Endothelial cell of umbilical vein (primary cell): ENCODE data around the gene TFDP2. TPM values are rescaled to one million over a fixed set of nuclear protein-coding genes. Genes with fewer than 3 reads are reported as not detected.

Source experiments
- BruUV-seq: library from RNA; stranded (reverse); fragments of 400-500 nt; replicated peaks from 2 replicates; lab custom pipeline; 2021; lab: Mats Ljungman, UMichigan
- CTCF ChIA-PET: fragments of 300-600, 350-600 bp; sonication (Branson Sonifier 250); formaldehyde crosslinking; loops from one replicate; lab custom pipeline; 2021; ENCODE audit warnings: antibody characterized with exemption, inconsistent platforms; lab: Charles Lee
- POLR2A ChIA-PET: fragments of 300-600, 350-600 bp; sonication (Branson Sonifier 250); formaldehyde crosslinking; loops from one replicate; lab custom pipeline; 2021; ENCODE audit warnings: antibody characterized with exemption, inconsistent platforms; lab: Charles Lee
- DNase-seq: peaks from one replicate; pipeline ENCODE4 v3.0.0-alpha.2; 2011; ENCODE audit warnings: low read depth, low spot score
- FAIRE-seq: peaks from 2 replicates; lab custom pipeline; 2011; peaks lifted over from hg19 to GRCh38; lab: Jason Lieb, UNC
- H2AFZ ChIP-seq: 2 replicates; pipeline ENCODE4 v1.6.0; 2012; ENCODE audit warnings: low read depth, low read length, control low read depth, inconsistent platforms
- H3K27ac ChIP-seq: 2 replicates; pipeline ENCODE4 v1.5.1; 2011; ENCODE audit warnings: low read depth, mild to moderate bottlenecking, control low read depth, low read length, moderate library complexity; ENCODE audit not compliant: insufficient read depth
- H3K27me3 ChIP-seq, 2 experiments: 2 replicates each; pipeline versions ENCODE4 v1.6.0 to v1.6.1; 2011; ENCODE audit warnings: low read length in 2 of 2, mixed read lengths in 1 of 2; ENCODE audit not compliant: control insufficient read depth in 2 of 2, insufficient read depth in 2 of 2
- H3K36me3 ChIP-seq, 2 experiments: 2 replicates in 1 of 2; 3 replicates in 1 of 2; pipeline ENCODE4 v1.5.1; 2011; ENCODE audit warnings: low read length in 2 of 2, mild to moderate bottlenecking in 1 of 2, moderate library complexity in 1 of 2; ENCODE audit not compliant: control insufficient read depth in 2 of 2, insufficient read depth in 2 of 2; ENCODE audit errors: extremely low read depth in 1 of 2
- H3K4me1 ChIP-seq: 3 replicates; pipeline ENCODE4 v1.5.1; 2011; ENCODE audit warnings: mild to moderate bottlenecking, low read length; ENCODE audit not compliant: control insufficient read depth, insufficient read depth; ENCODE audit errors: extremely low read depth
- H3K4me2 ChIP-seq: 2 replicates; pipeline ENCODE4 v1.6.1; 2011; ENCODE audit warnings: low read length, control low read depth, mixed read lengths; ENCODE audit not compliant: insufficient read depth
- H3K4me3 ChIP-seq, 3 experiments: fragments of 200-600 bp in 1 of 3; sonication (generic), shearing (Covaris generic) in 1 of 3; replicated peaks in 1 of 3; 2 replicates each; pipeline ENCODE4 v1.5.1; 2011 to 2016; ENCODE audit warnings: control low read depth in 3 of 3, low read length in 3 of 3, mild to moderate bottlenecking in 2 of 3, inconsistent platforms in 1 of 3, low read depth in 1 of 3, moderate library complexity in 1 of 3; ENCODE audit not compliant: insufficient read depth in 1 of 3
- H3K79me2 ChIP-seq: 2 replicates; pipeline ENCODE4 v1.6.0; 2012; ENCODE audit warnings: low read length, inconsistent platforms; ENCODE audit not compliant: control insufficient read depth, insufficient read depth
- H3K9ac ChIP-seq: replicated peaks from 2 replicates; pipeline ENCODE3; 2011; ENCODE audit warnings: low read length, control low read depth; ENCODE audit not compliant: insufficient read depth; ENCODE audit errors: extremely low read depth
- H3K9me1 ChIP-seq: replicated peaks from 3 replicates; pipeline ENCODE4 v1.6.0; 2011; ENCODE audit warnings: mild to moderate bottlenecking, low read length; ENCODE audit not compliant: control insufficient read depth, insufficient read depth; ENCODE audit errors: extremely low read depth
- H3K9me3 ChIP-seq: replicated peaks from 2 replicates; pipeline ENCODE4 v1.5.1; 2012; ENCODE audit warnings: low read length, inconsistent platforms; ENCODE audit not compliant: control insufficient read depth, insufficient read depth
- H4K20me1 ChIP-seq: replicated peaks from 2 replicates; pipeline ENCODE3; 2011; ENCODE audit warnings: mild to moderate bottlenecking, low read length; ENCODE audit not compliant: control insufficient read depth, insufficient read depth; ENCODE audit errors: extremely low read depth
- CTCF ChIP-seq, 2 donors: IDR thresholded peaks; 1 replicate in 1 of 2; 2 replicates in 1 of 2; pipeline ENCODE4 v1.5.1; 2011; ENCODE audit warnings: low read length in 2 of 2, mild to moderate bottlenecking in 2 of 2, moderate library complexity in 2 of 2, control low read depth in 1 of 2, inconsistent platforms in 1 of 2, low read depth in 1 of 2; ENCODE audit not compliant: insufficient read depth in 1 of 2; ENCODE audit errors: extremely low read depth in 1 of 2
- EZH2 ChIP-seq: IDR thresholded peaks from 2 replicates; pipeline ENCODE4 v1.6.1; 2012; ENCODE audit warnings: borderline replicate concordance, low read depth, mild to moderate bottlenecking, moderate library complexity, low read length, inconsistent platforms; ENCODE audit not compliant: severe bottlenecking
- FOS ChIP-seq: IDR thresholded peaks from 2 replicates; pipeline ENCODE4 v1.6.1; 2011; ENCODE audit warnings: mild to moderate bottlenecking, low read length, moderate library complexity, borderline replicate concordance; ENCODE audit not compliant: insufficient read depth
- GATA2 ChIP-seq: IDR thresholded peaks from 2 replicates; pipeline ENCODE4 v1.7.0; 2011; ENCODE audit warnings: low read depth, mild to moderate bottlenecking, moderate library complexity, mixed read lengths, low read length; ENCODE audit not compliant: insufficient read length, insufficient read depth
- JUN ChIP-seq: IDR thresholded peaks from 2 replicates; pipeline ENCODE4 v1.6.1; 2011; ENCODE audit warnings: borderline replicate concordance, low read depth; ENCODE audit not compliant: insufficient read length, insufficient read depth
- MAX ChIP-seq: IDR thresholded peaks from 2 replicates; pipeline ENCODE4 v1.6.1; 2011; ENCODE audit not compliant: insufficient read depth, insufficient read length
- MYC ChIP-seq: IDR thresholded peaks from one replicate; pipeline ENCODE4 v1.6.1; 2011; ENCODE audit warnings: mild to moderate bottlenecking, low read depth, low read length
- POLR2A ChIP-seq: IDR thresholded peaks from 2 replicates; pipeline ENCODE4 v1.6.1; 2012; ENCODE audit warnings: low read depth, mild to moderate bottlenecking, control low read depth, low read length
- POLR2AphosphoS5 ChIP-seq: IDR thresholded peaks from 2 replicates; pipeline ENCODE4 v1.6.1; 2012; ENCODE audit warnings: low read depth, mild to moderate bottlenecking, control low read depth, low read length, moderate library complexity; ENCODE audit not compliant: insufficient read depth
- dilution Hi-C: fragments of 300-500 bp; cut with MboI; formaldehyde crosslinking; loops from one replicate; pipeline ENCODE4 v1.15.0; 2019; ENCODE audit warnings: low sequenced_read_pairs; ENCODE audit not compliant: extremely low pct_ligation_motif_present
- intact Hi-C: fragments of 100-400 bp; cut with micrococcal nuclease; formaldehyde crosslinking; loops from one replicate; pipeline ENCODE4 v1.10.0; 2022
- polyA plus RNA-seq, 4 experiments: library from polyadenylated mRNA; depleted of rRNA in 3 of 4; stranded (reverse) in 3 of 4; unstranded in 1 of 4; fragments of >200 nt; gene quantifications; 2 replicates each; pipeline versions ENCODE4 v1.2.1 to v1.2.3, GENCODE V29; 2011 to 2012; ENCODE audit warnings: missing spikeins in 1 of 4
- total RNA-seq: library from RNA; stranded (reverse); gene quantifications from 2 replicates; pipeline ENCODE4 v1.2.3, GENCODE V29; 2021

Gene TFDP2
- total and polyA plus RNA-seq, 2 donors (not counting 3 experiments of a cell fraction or from before 2014, with no cell fraction given), result 8.5 to 21.5 TPM

DNA sequence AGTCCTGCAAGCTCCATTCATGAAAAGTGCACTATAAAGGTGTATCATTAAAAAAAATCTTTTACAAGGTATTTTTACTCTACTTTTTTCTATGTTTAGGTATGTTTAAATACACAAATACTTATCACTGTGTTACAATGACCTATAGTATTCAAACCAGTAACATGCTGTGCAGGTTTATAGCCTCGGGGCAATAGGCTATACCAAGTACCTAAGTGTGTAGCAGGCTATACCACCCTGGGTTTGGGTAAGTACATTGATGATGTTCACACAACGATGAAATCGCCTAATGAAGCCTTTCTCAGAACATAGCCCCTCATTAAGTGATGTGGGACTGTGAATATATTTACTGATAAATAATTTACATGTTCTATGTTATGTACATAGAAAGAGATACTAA is 168.3 kb downstream of the TFDP2 start:
- FAIRE-seq, result no peak
- Histone ChIP-seq H3K4me2 (no peak overlapping the region), H3K4me3 (no peak overlapping the region), H3K36me3 (no peaks in the 10 kb centered on the region), H2AFZ (no peak overlapping the region), H3K4me1 (no peaks in the 10 kb centered on the region), H3K9me1 (no peaks in the 10 kb centered on the region), H4K20me1 (no peaks in the 10 kb centered on the region), H3K9ac (no peak overlapping the region), H3K27me3 (no peaks in the 10 kb centered on the region), H3K79me2 (no peaks in the 10 kb centered on the region), H3K9me3 (no peaks in the 10 kb centered on the region), H3K27ac (no peak overlapping the region)
- DNase-seq, result no peak
- BruUV-seq, result no TSS peak
- no peak for TF ChIP-seq MAX
- TF ChIP-seq POLR2A, result no peak
- no peak for TF ChIP-seq GATA2
- TF ChIP-seq EZH2, result no peak
- no peak for TF ChIP-seq POLR2AphosphoS5
- TF ChIP-seq CTCF (IDR thresholded peaks at IDR 0.05; ENCODE audit: extremely low read depth in 1 of 2, insufficient read depth in 1 of 2, low read depth in 1 of 2, low read length in 2 of 2), result no peak
- no peak for TF ChIP-seq FOS
- no peak for TF ChIP-seq MYC
- TF ChIP-seq JUN, result no peak
- intact Hi-C loops, result no loop called here
- CTCF ChIA-PET, result interaction anchor here (0.9 to 1.7 kb wide), 2 partner anchors 9 to 16 kb away, joined by 3 to 4 read pairs; no protein-coding TSS in a partner anchor
- dilution Hi-C loops, result no loop called here
- POLR2A ChIA-PET, result no interaction called here
